Lower leg skin (tissue), 3 donors: ENCODE results near the gene KCNH5.

Experiments used
- POLR2A ChIP-seq, 2 donors: fragments of 450-650 bp; IDR thresholded peaks; one replicate each; pipeline ENCODE4 v1.6.1; 2016 to 2017; ENCODE audit warnings: antibody characterized with exemption in 2 of 2, mild to moderate bottlenecking in 1 of 2, moderate library complexity in 1 of 2
- TF ChIP-seq, protein P1 (sequence below), 3 donors: fragments of 450-650 bp; IDR thresholded peaks; one replicate each; pipeline ENCODE4 v1.5.1; 2016; ENCODE audit warnings: antibody characterized with exemption in 3 of 3, mild to moderate bottlenecking in 3 of 3, moderate library complexity in 2 of 3

DNA sequence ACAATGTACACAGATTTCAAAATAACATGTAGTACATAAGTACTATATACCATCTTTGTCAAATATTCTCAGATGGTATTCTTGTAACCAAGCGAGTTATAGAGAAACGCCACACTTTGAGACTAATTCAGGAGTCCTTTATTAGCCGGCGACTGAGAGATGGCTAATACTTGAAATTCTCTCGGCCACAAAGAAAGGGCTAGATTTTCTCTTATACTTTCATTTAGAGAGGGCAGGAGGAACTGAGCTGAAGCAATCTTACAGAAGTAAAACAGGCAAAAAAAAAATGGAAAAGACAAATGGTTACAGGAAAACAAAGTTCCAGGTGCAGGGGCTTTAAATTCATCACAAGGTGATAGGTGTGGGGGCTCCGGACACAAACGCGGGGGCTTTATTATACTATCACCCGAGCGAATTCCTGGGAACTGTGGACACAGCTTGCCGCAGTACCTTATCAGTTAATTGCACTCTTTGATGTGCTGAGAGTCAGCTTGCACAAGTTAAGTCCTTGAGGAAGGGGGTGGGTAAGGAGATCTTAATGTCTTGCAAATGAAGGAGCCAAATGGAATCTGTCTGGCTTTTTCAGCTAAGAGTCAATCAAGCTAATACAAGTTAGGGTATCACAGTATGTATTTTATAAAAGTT lies 382.3 kb downstream of the KCNH5 start:
- TF ChIP-seq, protein P1, sequence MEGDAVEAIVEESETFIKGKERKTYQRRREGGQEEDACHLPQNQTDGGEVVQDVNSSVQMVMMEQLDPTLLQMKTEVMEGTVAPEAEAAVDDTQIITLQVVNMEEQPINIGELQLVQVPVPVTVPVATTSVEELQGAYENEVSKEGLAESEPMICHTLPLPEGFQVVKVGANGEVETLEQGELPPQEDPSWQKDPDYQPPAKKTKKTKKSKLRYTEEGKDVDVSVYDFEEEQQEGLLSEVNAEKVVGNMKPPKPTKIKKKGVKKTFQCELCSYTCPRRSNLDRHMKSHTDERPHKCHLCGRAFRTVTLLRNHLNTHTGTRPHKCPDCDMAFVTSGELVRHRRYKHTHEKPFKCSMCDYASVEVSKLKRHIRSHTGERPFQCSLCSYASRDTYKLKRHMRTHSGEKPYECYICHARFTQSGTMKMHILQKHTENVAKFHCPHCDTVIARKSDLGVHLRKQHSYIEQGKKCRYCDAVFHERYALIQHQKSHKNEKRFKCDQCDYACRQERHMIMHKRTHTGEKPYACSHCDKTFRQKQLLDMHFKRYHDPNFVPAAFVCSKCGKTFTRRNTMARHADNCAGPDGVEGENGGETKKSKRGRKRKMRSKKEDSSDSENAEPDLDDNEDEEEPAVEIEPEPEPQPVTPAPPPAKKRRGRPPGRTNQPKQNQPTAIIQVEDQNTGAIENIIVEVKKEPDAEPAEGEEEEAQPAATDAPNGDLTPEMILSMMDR (IDR thresholded peaks at IDR 0.05), result no peak
- no peak for TF ChIP-seq POLR2A (IDR thresholded peaks at IDR 0.05)
